GM23338 (cell line): ENCODE measurements around the gene COL4A2. TPM values are rescaled to one million over a fixed set of nuclear protein-coding genes. Genes with fewer than 3 reads are reported as not detected.

Experiments used
- ATAC-seq: fragments of 200-7000 bp; cut with Tn5 transposase; 3 replicates; pipeline ENCODE4 v1.9.1; 2020
- DNase-seq: peaks from one replicate; pipeline ENCODE4 v3.0.0-alpha.2; 2015; ENCODE audit warnings: low spot score
- H2AFZ ChIP-seq: fragments of 200-600 bp; sonication (generic); 2 replicates; pipeline ENCODE4 v1.8.0; 2016; ENCODE audit warnings: antibody characterized with exemption, mild to moderate bottlenecking, moderate library complexity
- H3F3A ChIP-seq: fragments of 200-600 bp; sonication (generic); replicated peaks from 2 replicates; pipeline ENCODE4 v1.8.0; 2017; ENCODE audit warnings: antibody characterized with exemption, mixed run types, low read depth
- H3K27ac ChIP-seq: fragments of 200-600 bp; sonication (generic); 2 replicates; pipeline ENCODE4 v1.6.1; 2016; ENCODE audit warnings: low read depth
- H3K27me3 ChIP-seq: fragments of 200-600 bp; sonication (generic); 2 replicates; pipeline ENCODE4 v1.8.0; 2016; ENCODE audit warnings: mild to moderate bottlenecking, mixed run types, moderate library complexity; ENCODE audit not compliant: insufficient read depth
- H3K36me3 ChIP-seq: fragments of 200-600 bp; sonication (generic); 2 replicates; pipeline ENCODE4 v1.8.0; 2016; ENCODE audit warnings: mild to moderate bottlenecking; ENCODE audit not compliant: insufficient read depth
- H3K4me1 ChIP-seq: fragments of 200-600 bp; sonication (generic); 2 replicates; pipeline ENCODE4 v1.8.0; 2016; ENCODE audit warnings: mild to moderate bottlenecking, moderate library complexity; ENCODE audit not compliant: insufficient read depth
- H3K4me2 ChIP-seq: fragments of 200-600 bp; sonication (generic); 2 replicates; pipeline ENCODE4 v1.7.1; 2017; ENCODE audit warnings: mixed run types
- H3K4me3 ChIP-seq: fragments of 200-600 bp; sonication (generic); 2 replicates; pipeline ENCODE4 v1.6.1; 2016; ENCODE audit warnings: mixed run types
- H3K79me2 ChIP-seq: fragments of 200-600 bp; sonication (generic); replicated peaks from 2 replicates; pipeline ENCODE4 v1.8.0; 2017; ENCODE audit warnings: mild to moderate bottlenecking; ENCODE audit not compliant: insufficient read depth
- H3K9me2 ChIP-seq: fragments of 200-600 bp; sonication (generic); 2 replicates; pipeline ENCODE4 v1.8.0; 2017; ENCODE audit not compliant: insufficient read depth
- H4K20me1 ChIP-seq: fragments of 200-600 bp; sonication (generic); replicated peaks from 2 replicates; pipeline ENCODE4 v1.8.0; 2017; ENCODE audit warnings: mild to moderate bottlenecking; ENCODE audit not compliant: insufficient read depth
- H3K27ac Mint-ChIP-seq: 2 replicates; pipeline ENCODE4 v1.8.0; 2020; ENCODE audit warnings: inconsistent platforms, mild to moderate bottlenecking, moderate library complexity, mixed read lengths
- H3K27me3 Mint-ChIP-seq: 3 replicates; pipeline ENCODE4 v1.8.0; 2022; ENCODE audit warnings: low read depth, mild to moderate bottlenecking, moderate library complexity, mixed read lengths, inconsistent platforms; ENCODE audit not compliant: insufficient read depth, poor library complexity
- H3K36me3 Mint-ChIP-seq: 3 replicates; pipeline ENCODE4 v1.8.0; 2021; ENCODE audit warnings: low read depth, mild to moderate bottlenecking, inconsistent platforms, moderate library complexity, mixed read lengths
- H3K4me1 Mint-ChIP-seq: 3 replicates; pipeline ENCODE4 v1.8.0; 2020; ENCODE audit warnings: mild to moderate bottlenecking, inconsistent platforms, mixed read lengths
- H3K4me3 Mint-ChIP-seq: 3 replicates; pipeline ENCODE4 v1.8.0; 2021; ENCODE audit warnings: moderate library complexity, mild to moderate bottlenecking, inconsistent platforms, mixed read lengths
- H3K9me3 Mint-ChIP-seq: 3 replicates; pipeline ENCODE4 v1.8.0; 2020; ENCODE audit warnings: moderate library complexity, mild to moderate bottlenecking, inconsistent platforms, mixed read lengths
- CTCF ChIP-seq, 2 experiments: fragments of 200-600 bp in 1 of 2; sonication (generic) in 1 of 2; conservative IDR thresholded peaks; 2 replicates each; pipeline versions ENCODE4 v1.5.1 to v1.6.1; 2016 to 2017; ENCODE audit warnings: antibody characterized with exemption in 2 of 2, low read depth in 2 of 2, mild to moderate bottlenecking in 2 of 2, moderate library complexity in 1 of 2
- ETS1 ChIP-seq: IDR thresholded peaks from 2 replicates; pipeline ENCODE4 v1.6.1; 2016; ENCODE audit warnings: antibody characterized with exemption
- EZH2 ChIP-seq: fragments of 200-600 bp; sonication (generic); IDR thresholded peaks from one replicate; pipeline ENCODE4 v1.8.0; 2017; ENCODE audit warnings: antibody characterized with exemption, mild to moderate bottlenecking, low read depth; ENCODE audit not compliant: unreplicated experiment
- JUNB ChIP-seq: IDR thresholded peaks from one replicate; pipeline ENCODE4 v1.6.1; 2016; ENCODE audit warnings: antibody characterized with exemption; ENCODE audit not compliant: unreplicated experiment
- NANOG ChIP-seq: IDR thresholded peaks from 2 replicates; pipeline ENCODE4 v1.6.1; 2016; ENCODE audit warnings: antibody characterized with exemption, borderline replicate concordance
- POLR2AphosphoS5 ChIP-seq: IDR thresholded peaks from 2 replicates; pipeline ENCODE4 v1.6.1; 2016; ENCODE audit warnings: antibody characterized with exemption, low read depth
- REST ChIP-seq: IDR thresholded peaks from one replicate; pipeline ENCODE4 v1.6.1; 2018; ENCODE audit warnings: antibody characterized with exemption; ENCODE audit not compliant: unreplicated experiment
- ZNF114 ChIP-seq: fragments of 250-450 bp; sonication (Bioruptor Pico); IDR thresholded peaks from 2 replicates; pipeline ENCODE4 v1.5.0; 2020; ENCODE audit warnings: mild to moderate bottlenecking, moderate library complexity
- ZNF331 ChIP-seq: fragments of 250-450 bp; sonication (Bioruptor Pico); IDR thresholded peaks from 2 replicates; pipeline ENCODE4 v1.5.0; 2020; ENCODE audit warnings: low read depth, mild to moderate bottlenecking, moderate library complexity
- ZNF462 ChIP-seq: fragments of 250-450 bp; sonication (Bioruptor Pico); IDR thresholded peaks from 2 replicates; pipeline ENCODE4 v1.5.0; 2020; ENCODE audit warnings: mild to moderate bottlenecking, moderate library complexity
- polyA plus RNA-seq: library from polyadenylated mRNA; unstranded; fragments of >200 nt; fragmentation: Nextera tagmentation; extraction: Ambion mirVana; gene quantifications from 2 replicates; pipeline ENCODE4 v1.2.1, GENCODE V29; 2016
- total RNA-seq: library from RNA; depleted of rRNA; stranded (reverse); fragments of >200 nt; shearing (Covaris generic); gene quantifications from 2 replicates; pipeline ENCODE4 v1.2.3, GENCODE V29; 2014

The COL4A2 gene
- total and polyA plus RNA-seq, 2 experiments from 2014 or later = 37.4 to 131 TPM

GRCh38 chr13:110519046-110519445 is 212.0 kb downstream of the COL4A2 start:
- no peaks in the 10 kb centered on the region for H3K4me1 ChIP-seq
- Mint-ChIP-seq H3K4me1 (peaks cover 7% of the 10 kb centered on the region), H3K27ac (no peak overlapping the region), H3K36me3 (no peaks in the 10 kb centered on the region), H3K9me3 (no peaks in the 10 kb centered on the region), H3K27me3 (peaks cover 10% of the 10 kb centered on the region), H3K4me3 (no peak overlapping the region)
- H3F3A ChIP-seq = no peaks in the 10 kb centered on the region
- no peaks in the 10 kb centered on the region for H4K20me1 ChIP-seq
- no peak overlapping the region for H3K4me3 ChIP-seq
- TF ChIP-seq POLR2AphosphoS5 (no peak), NANOG (no peak), ZNF114 (CRISPR knock-in tag) (no peak), JUNB (no peak), EZH2 (no peak), ETS1 (no peak), CTCF (conservative IDR thresholded peaks at IDR 0.05; ENCODE audit: low read depth in 2 of 2) (no peak), ZNF331 (CRISPR knock-in tag) (no peak), REST (no peak), ZNF462 (CRISPR knock-in tag) (no peak)
- H3K9me2 ChIP-seq = no peaks in the 10 kb centered on the region
- no peak overlapping the region for H3K27ac ChIP-seq
- no peaks in the 10 kb centered on the region; the same call in 1 of the 2 replicates for H3K79me2 ChIP-seq
- ATAC-seq (no peak), DNase-seq (no peak)
- H2AFZ ChIP-seq = no peak overlapping the region
- H3K36me3 ChIP-seq = no peaks in the 10 kb centered on the region
- H3K4me2 ChIP-seq = no peak overlapping the region
- H3K27me3 ChIP-seq = no peaks in the 10 kb centered on the region
